NCI-H1694 treated with DMSO at 0.1 percent for 48 hours (cell line): ENCODE measurements around the gene P2RY4.
"Not testable (repeated sequence)": the region's sequence is repeated elsewhere in the genome, so short reads cannot be mapped to it uniquely, and the experiment has no call there.

Experiments used
- DNase-seq: peaks from one replicate; lab custom pipeline; 2025; lab: John Stamatoyannopoulos, UW

The P2RY4 gene

DNA sequence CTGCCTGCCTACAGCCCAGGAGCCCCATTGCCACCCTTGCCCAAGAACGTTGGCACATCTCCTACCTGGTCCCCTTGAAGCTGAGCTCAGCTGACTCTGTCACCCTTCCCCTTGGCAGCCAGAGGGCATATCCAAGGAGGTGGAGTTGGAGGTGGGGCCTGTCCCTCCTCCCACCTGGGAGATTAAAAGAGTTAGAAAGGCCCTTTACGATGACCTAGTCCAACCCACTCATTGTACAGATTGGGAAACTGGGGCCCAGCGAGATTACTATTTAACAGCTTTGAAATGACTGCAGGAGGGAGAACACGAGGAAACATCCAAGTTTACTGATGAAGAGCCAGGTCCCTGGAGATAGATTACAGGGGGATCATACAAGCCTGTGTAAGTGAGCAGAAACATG lies at the start of gene P2RY4:
TSS of gene P2RY4 (minus strand) at position 101 of the 400 bp plus-strand sequence. CDS start 580 bp downstream, outside the sequence.
- DNase-seq, result no peak

DNA sequence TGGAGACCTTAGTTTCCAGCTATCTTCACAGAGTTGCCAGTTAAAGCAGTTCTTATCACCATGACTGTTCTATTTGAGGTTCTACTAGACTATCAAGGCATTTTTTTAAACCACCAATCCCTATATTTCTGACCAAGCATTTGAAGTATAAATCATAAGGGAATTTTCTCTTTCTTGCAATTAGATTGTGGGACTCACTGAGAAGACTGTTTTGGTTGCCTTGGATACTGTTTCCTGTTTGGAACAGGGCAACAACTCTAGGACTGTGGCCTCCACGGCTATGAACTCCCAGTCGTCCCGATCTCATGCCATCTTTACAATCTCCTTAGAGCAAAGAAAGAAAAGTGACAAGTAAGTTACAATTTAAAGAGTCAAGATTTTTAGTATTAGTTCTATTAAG lies 41.7 kb upstream of the P2RY4 start:
- DNase-seq, result no peak

- no peak for DNase-seq
Observed at GRCh38 chrX:70293621-70294020, 33.6 kb upstream of the P2RY4 start.

- DNase-seq, result no peak
Observed at GRCh38 chrX:70292788-70293187, 32.8 kb upstream of the P2RY4 start.

DNA sequence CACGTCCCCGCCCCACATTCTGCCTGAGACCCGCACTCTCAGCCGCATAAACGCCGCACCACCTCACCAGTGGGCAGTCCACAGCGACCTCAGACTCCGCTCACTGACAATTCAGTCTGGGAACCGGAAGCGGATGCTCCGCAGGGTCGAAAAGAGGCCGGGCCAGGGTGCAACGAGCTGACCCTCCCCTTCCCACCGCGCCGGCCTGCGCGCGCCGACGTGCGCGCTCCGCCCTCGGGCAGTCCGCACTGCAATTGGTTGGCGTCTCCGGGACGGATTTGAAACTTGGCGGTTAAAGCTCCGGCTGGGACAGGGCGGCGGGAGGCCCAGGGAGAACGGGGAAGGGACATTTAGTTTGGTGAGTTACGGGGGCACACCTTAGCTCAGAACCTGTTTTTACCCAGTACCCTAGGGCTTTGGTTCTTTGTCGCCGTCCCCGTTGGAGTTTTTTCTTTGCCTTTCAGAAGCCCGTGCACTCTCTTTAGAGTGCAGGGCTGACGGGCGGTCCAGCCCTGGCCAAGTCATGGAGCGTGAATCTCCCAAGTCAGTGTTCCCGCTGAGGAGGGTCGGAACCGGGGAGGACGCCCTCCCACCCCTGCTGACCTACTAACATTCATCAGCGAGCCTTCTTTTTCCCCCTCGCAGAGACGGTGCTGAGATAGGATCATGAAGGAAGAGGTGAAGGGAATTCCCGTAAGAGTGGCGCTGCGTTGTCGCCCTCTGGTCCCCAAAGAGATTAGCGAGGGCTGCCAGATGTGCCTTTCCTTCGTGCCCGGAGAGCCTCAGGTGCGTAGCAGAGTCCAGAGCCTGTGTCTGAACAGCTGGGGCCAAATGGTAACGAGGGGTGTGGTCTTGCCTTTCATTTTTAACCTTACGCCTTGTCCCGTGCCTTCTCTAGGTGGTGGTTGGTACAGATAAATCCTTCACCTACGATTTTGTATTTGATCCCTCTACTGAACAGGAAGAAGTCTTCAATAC lies 30.1 kb upstream of the P2RY4 start, which contains the start of the genes KIF4A and PDZD11:
TSS of gene KIF4A (plus strand) at position 312 of the 978 bp plus-strand sequence. CDS start at position 667, 355 bp downstream.
TSS of gene PDZD11 (minus strand) at position 135 of the 978 bp plus-strand sequence. CDS start 586 bp downstream, outside the sequence.
- peak; percentile 65 for DNase-seq

- no peak for DNase-seq
Observed at GRCh38 chrX:70289168-70289792, 29.3 kb upstream of the P2RY4 start.

- no peak for DNase-seq
Observed at GRCh38 chrX:70281951-70282350, 21.9 kb upstream of the P2RY4 start, which contains the start of gene RAB41. Gene RAB41 (plus strand): TSS chrX:70282172. CDS start chrX:70282218, 46 bp downstream.

- DNase-seq, result no peak
Observed at GRCh38 chrX:70280573-70280972, 20.6 kb upstream of the P2RY4 start.

DNA sequence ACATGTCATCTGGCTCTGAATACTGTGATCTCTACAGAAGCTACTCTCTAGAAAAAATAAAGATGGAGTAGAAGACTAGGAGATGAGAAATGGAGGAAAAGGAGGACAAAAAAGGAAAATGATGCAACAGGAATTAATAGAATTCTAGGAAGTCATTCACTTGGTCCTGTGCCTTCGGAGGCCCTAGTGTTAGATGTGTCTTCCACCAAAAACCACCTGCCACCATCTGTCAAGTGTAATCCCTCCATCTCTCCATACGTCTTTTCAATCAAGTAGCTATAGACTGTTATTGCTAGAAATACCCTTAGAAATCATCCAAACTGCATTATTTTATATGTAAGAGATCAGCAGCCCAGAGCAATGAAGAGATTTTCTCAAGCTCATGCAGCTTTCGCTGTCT lies 19.1 kb upstream of the P2RY4 start:
- DNase-seq, result no peak

DNA sequence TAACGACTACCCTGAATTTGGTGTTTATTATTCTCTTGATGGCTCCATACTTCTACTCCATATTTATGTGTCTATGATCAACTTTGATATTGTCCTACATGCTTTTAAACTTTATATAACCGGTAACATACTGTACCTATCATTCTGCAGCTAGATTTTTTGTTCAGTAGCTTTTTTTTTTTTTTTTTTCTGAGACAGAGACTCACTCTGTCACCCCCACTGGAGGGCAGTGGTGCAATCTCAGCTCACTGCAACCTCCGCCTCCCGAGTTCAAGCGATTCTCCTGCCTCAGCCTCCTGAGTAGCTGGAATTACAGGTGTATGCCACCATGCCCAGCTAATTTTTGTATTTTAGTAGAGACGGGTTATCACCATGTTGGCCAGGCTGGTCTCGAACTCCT lies 14.0 kb upstream of the P2RY4 start:
- not testable (repeated sequence) for DNase-seq

- no peak for DNase-seq
Observed at GRCh38 chrX:70268034-70268433, 8.0 kb upstream of the P2RY4 start, which contains the start of gene ARR3. Gene ARR3 (plus strand): TSS chrX:70268334. CDS start chrX:70269386, 1,052 bp downstream.

- DNase-seq, result no peak
Observed at GRCh38 chrX:70264784-70265183, 4.8 kb upstream of the P2RY4 start.

DNA sequence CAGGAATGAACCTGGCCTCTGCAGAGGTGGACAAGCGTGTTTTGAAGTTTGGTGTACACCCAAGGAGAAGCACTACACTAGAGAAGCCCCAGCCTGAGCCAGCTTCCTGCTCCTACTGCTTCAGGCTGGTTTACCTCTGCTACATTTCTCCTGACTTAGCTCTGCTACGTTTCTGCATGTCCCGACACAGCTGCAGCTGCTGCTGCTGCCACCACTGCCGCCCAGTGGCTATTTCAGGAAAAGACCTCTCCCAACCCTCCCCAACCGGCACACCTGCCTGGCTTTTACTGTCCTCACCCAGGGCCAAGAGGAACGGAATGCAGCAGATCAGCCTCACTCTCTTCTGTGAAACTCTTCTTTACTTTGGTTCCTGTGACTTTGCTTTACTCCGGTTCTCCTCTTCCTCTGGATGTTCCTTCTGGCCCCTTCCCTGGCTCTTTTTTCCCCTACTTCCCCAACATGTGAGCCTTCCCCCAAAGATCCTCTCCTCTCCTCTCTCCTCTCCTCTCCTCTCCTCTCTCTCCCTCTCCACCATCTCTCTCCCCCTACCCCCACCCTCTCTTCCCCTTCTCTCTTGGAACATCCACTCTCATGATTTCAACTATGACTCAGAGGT lies 3.1 kb upstream of the P2RY4 start:
- DNase-seq, result peak; percentile 0

GRCh38 chrX:70257423-70258288 lies 2.3 kb downstream of the P2RY4 start:
- DNase-seq, result no peak

GRCh38 chrX:70255452-70255851 lies 4.6 kb downstream of the P2RY4 start:
- no peak for DNase-seq

DNA sequence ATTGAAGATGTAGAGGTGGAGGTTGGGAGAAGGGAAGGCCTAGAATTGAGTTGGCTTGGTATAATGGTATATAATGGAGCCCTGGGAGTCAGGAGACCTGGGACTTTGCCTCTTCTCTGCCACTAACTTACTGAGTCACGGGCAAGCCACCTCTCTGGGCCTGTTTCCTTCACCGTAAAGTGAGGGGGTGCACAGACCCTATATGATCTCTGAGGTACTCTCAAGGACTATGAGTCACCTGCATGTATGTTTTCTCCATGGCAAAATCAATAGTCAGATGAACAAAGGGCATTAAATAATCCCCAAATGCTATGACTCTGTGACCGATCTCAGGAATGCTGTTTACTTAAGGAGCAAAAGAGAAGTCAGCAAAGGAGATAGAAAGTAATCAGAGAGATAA lies 5.1 kb downstream of the P2RY4 start:
- no peak for DNase-seq

- DNase-seq, result no peak
Observed at GRCh38 chrX:70254063-70254400, 6.0 kb downstream of the P2RY4 start.

- no peak for DNase-seq
Observed at GRCh38 chrX:70253377-70254062, 6.5 kb downstream of the P2RY4 start.

DNA sequence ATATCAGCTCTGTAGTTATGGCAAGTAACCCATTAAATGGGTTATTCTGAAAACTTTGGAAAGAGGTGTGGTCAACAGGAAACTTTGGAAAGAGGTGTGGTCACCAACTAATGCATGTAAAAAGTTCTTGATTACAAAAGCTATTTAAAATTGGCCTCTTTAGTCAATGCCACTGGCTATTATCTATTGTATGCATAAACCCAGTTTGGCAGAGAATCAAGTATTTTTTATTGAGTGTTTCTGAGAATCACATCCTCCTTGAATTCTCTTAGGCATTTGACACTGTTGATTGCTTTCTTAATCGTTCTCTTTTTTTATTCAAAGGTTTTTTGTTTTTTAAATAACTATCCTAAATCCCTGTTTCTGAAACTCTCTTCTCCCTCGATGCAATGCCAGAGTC lies 7.5 kb downstream of the P2RY4 start:
- DNase-seq, result no peak

DNA sequence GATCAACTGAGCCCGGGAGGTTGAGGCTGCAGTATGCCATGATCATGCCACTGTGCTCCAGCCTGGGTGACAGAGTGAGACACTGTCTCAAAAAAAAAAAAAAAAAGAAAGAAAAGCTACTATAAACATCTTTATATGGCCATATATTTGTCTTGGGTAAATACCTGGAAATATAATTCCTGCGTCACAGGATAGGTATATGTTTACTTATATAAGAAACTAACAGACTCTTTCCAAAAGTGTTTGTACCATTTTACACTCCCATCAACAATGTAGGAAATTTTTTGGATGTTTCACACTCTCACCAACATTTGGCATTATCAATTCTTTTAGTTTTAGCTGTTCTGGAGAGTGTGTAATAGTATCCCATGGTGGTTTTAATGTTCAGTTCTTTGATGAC lies 12.8 kb downstream of the P2RY4 start:
- no peak for DNase-seq

DNA sequence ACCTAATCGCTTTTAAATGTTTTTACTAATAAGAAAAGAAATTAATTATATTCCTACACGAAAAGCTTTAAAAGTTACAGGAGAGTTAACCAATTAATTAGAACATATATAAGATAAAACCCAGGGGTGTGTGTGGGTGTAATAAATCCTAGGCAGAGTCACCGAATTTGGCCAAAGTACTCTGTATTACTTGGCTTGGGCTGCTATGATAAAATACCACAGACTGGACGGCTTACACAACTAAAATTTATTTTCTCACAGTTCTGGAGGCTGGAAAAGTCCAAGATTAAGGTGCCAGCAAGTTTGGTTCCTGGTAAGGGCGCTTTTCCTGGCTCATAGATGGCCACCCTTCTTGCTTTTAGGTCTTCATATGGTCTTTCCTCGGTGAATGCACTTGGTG lies 15.1 kb downstream of the P2RY4 start:
- DNase-seq, result no peak
